IPS-20b (cell line): ENCODE measurements around the gene HDAC9.

Experiments
- H3K27ac ChIP-seq: one replicate; pipeline ENCODE4 v1.5.1; 2013; ENCODE audit warnings: low read length
- H3K27me3 ChIP-seq: 2 replicates; pipeline ENCODE4 v1.6.1; 2013; ENCODE audit warnings: mild to moderate bottlenecking, low read length, inconsistent platforms; ENCODE audit not compliant: insufficient read depth
- H3K36me3 ChIP-seq: 2 replicates; pipeline ENCODE4 v1.6.1; 2013; ENCODE audit warnings: low read depth, mild to moderate bottlenecking, inconsistent platforms, low read length, moderate library complexity; ENCODE audit not compliant: insufficient read depth
- H3K4me1 ChIP-seq: 2 replicates; pipeline ENCODE4 v1.6.1; 2013; ENCODE audit warnings: mild to moderate bottlenecking, control low read depth, inconsistent platforms, low read length, moderate library complexity; ENCODE audit not compliant: insufficient read depth
- H3K4me3 ChIP-seq: 2 replicates; pipeline ENCODE4 v1.5.1; 2013; ENCODE audit warnings: mild to moderate bottlenecking, low read length, inconsistent platforms
- H3K9ac ChIP-seq: 2 replicates; pipeline ENCODE4 v1.6.1; 2013; ENCODE audit warnings: low read depth, mild to moderate bottlenecking, inconsistent platforms, low read length, moderate library complexity
- H3K9me3 ChIP-seq: 2 replicates; pipeline ENCODE4 v1.6.1; 2013; ENCODE audit warnings: mild to moderate bottlenecking, low read depth, low read length, inconsistent platforms; ENCODE audit not compliant: insufficient read depth

The HDAC9 gene

GRCh38 chr7:18843979-18844378 is 348.4 kb downstream of the HDAC9 start:
- Histone ChIP-seq H3K4me1 (no peaks in the 10 kb centered on the region), H3K9ac (no peak overlapping the region), H3K27me3 (no peaks in the 10 kb centered on the region), H3K4me3 (no peak overlapping the region), H3K27ac (no peak overlapping the region), H3K36me3 (no peaks in the 10 kb centered on the region), H3K9me3 (no peaks in the 10 kb centered on the region)

- no peak overlapping the region for H3K4me3 ChIP-seq
- H3K9me3 ChIP-seq: no peaks in the 10 kb centered on the region
These were observed 349.2 kb downstream of the HDAC9 start for GRCh38 chr7:18844735-18845134.

GRCh38 chr7:18845700-18846099 is 350.2 kb downstream of the HDAC9 start:
- Histone ChIP-seq H3K27ac (no peak overlapping the region), H3K9ac (no peak overlapping the region)

More at GRCh38 chr7:18844735-18845134, 349.2 kb downstream of the HDAC9 start:
- H3K27me3 ChIP-seq: no peaks in the 10 kb centered on the region
- H3K4me1 ChIP-seq: no peaks in the 10 kb centered on the region
- no peaks in the 10 kb centered on the region for H3K36me3 ChIP-seq
- no peak overlapping the region for H3K9ac ChIP-seq
- no peak overlapping the region for H3K27ac ChIP-seq

GRCh38 chr7:18846765-18847215 is 351.2 kb downstream of the HDAC9 start:
- no peaks in the 10 kb centered on the region for H3K4me1 ChIP-seq
- H3K27me3 ChIP-seq: no peaks in the 10 kb centered on the region
- no peak overlapping the region for H3K9ac ChIP-seq
- H3K36me3 ChIP-seq: no peaks in the 10 kb centered on the region
- H3K9me3 ChIP-seq: no peaks in the 10 kb centered on the region
- H3K4me3 ChIP-seq: no peak overlapping the region
- no peak overlapping the region for H3K27ac ChIP-seq

More at GRCh38 chr7:18845700-18846099, 350.2 kb downstream of the HDAC9 start:
- no peaks in the 10 kb centered on the region for H3K36me3 ChIP-seq
- H3K27me3 ChIP-seq: no peaks in the 10 kb centered on the region
- H3K4me3 ChIP-seq: no peak overlapping the region
- no peaks in the 10 kb centered on the region for H3K4me1 ChIP-seq
- no peaks in the 10 kb centered on the region for H3K9me3 ChIP-seq

GRCh38 chr7:18849130-18849529 is 353.6 kb downstream of the HDAC9 start:
- no peak overlapping the region for H3K9ac ChIP-seq
- H3K4me3 ChIP-seq: no peak overlapping the region
- H3K27me3 ChIP-seq: no peaks in the 10 kb centered on the region
- H3K27ac ChIP-seq: no peak overlapping the region
- H3K36me3 ChIP-seq: no peaks in the 10 kb centered on the region
- H3K4me1 ChIP-seq: peaks cover 4% of the 10 kb centered on the region; the same call in 1 of the 2 replicates
- H3K9me3 ChIP-seq: no peaks in the 10 kb centered on the region

GRCh38 chr7:18855796-18856195 is 360.2 kb downstream of the HDAC9 start:
- Histone ChIP-seq H3K9ac (no peak overlapping the region), H3K4me1 (peaks cover 4% of the 10 kb centered on the region; the same call in 1 of the 2 replicates), H3K36me3 (no peaks in the 10 kb centered on the region), H3K9me3 (no peaks in the 10 kb centered on the region), H3K4me3 (no peak overlapping the region), H3K27me3 (no peaks in the 10 kb centered on the region), H3K27ac (no peak overlapping the region)

- Histone ChIP-seq H3K36me3 (no peaks in the 10 kb centered on the region), H3K4me3 (no peak overlapping the region), H3K4me1 (no peaks in the 10 kb centered on the region), H3K9ac (no peak overlapping the region), H3K27me3 (no peaks in the 10 kb centered on the region), H3K27ac (no peak overlapping the region), H3K9me3 (no peaks in the 10 kb centered on the region)
These were observed 362.7 kb downstream of the HDAC9 start for GRCh38 chr7:18858232-18858631.

GRCh38 chr7:18859318-18859717 is 363.8 kb downstream of the HDAC9 start:
- Histone ChIP-seq H3K27me3 (no peaks in the 10 kb centered on the region), H3K4me3 (no peak overlapping the region), H3K9ac (no peak overlapping the region), H3K9me3 (no peaks in the 10 kb centered on the region), H3K4me1 (no peaks in the 10 kb centered on the region), H3K36me3 (no peaks in the 10 kb centered on the region), H3K27ac (no peak overlapping the region)

GRCh38 chr7:18860221-18860620 is 364.7 kb downstream of the HDAC9 start:
- H3K9ac ChIP-seq: no peak overlapping the region
- H3K4me3 ChIP-seq: no peak overlapping the region
- H3K36me3 ChIP-seq: no peaks in the 10 kb centered on the region
- H3K27ac ChIP-seq: no peak overlapping the region
- no peaks in the 10 kb centered on the region for H3K4me1 ChIP-seq
- H3K9me3 ChIP-seq: no peaks in the 10 kb centered on the region
- H3K27me3 ChIP-seq: no peaks in the 10 kb centered on the region

GRCh38 chr7:18861514-18862118 is 366.1 kb downstream of the HDAC9 start:
- Histone ChIP-seq H3K9ac (no peak overlapping the region), H3K27me3 (no peaks in the 10 kb centered on the region), H3K36me3 (no peaks in the 10 kb centered on the region), H3K4me1 (no peaks in the 10 kb centered on the region), H3K4me3 (no peak overlapping the region), H3K9me3 (no peaks in the 10 kb centered on the region), H3K27ac (no peak overlapping the region)

GRCh38 chr7:18864967-18865366 is 369.4 kb downstream of the HDAC9 start:
- Histone ChIP-seq H3K36me3 (no peaks in the 10 kb centered on the region), H3K27ac (no peak overlapping the region), H3K4me3 (no peak overlapping the region), H3K9me3 (no peaks in the 10 kb centered on the region), H3K27me3 (no peaks in the 10 kb centered on the region), H3K9ac (no peak overlapping the region), H3K4me1 (no peaks in the 10 kb centered on the region)

- Histone ChIP-seq H3K4me3 (no peak overlapping the region), H3K27me3 (no peaks in the 10 kb centered on the region), H3K9ac (no peak overlapping the region), H3K4me1 (no peaks in the 10 kb centered on the region), H3K27ac (no peak overlapping the region), H3K9me3 (no peaks in the 10 kb centered on the region), H3K36me3 (no peaks in the 10 kb centered on the region)
These were observed 370.9 kb downstream of the HDAC9 start for GRCh38 chr7:18866359-18867036.
